Naive thymus-derived CD4-positive, alpha-beta T cell (primary cell): ENCODE results near the gene SNRNP25. TPM values are rescaled to one million over a fixed set of nuclear protein-coding genes. Genes with fewer than 3 reads are reported as not detected.

Source experiments
- ATAC-seq: fragments of 150-1000 bp; cut with Tn5 transposase; 2 replicates; pipeline ENCODE4 v1.10.0; 2021; ENCODE audit warnings: mild to moderate bottlenecking, moderate library complexity
- CTCF ChIA-PET: fragments of 350-600 bp; sonication (Branson Sonifier 250); formaldehyde crosslinking; loops from one replicate; lab custom pipeline; 2021; ENCODE audit warnings: antibody characterized with exemption; lab: Charles Lee
- POLR2A ChIA-PET: fragments of 350-600 bp; sonication (Branson Sonifier 250); formaldehyde crosslinking; loops from one replicate; lab custom pipeline; 2021; ENCODE audit warnings: antibody characterized with exemption, inconsistent platforms; lab: Charles Lee
- DNase-seq, 9 donors: peaks; one replicate each; pipeline versions ENCODE4 v3.0.0 to v3.0.0-alpha.2; 2020 to 2022; ENCODE audit warnings: mixed read lengths in 1 of 9
- H3K27ac ChIP-seq: one replicate; pipeline ENCODE4 v1.7.0; 2013; ENCODE audit warnings: mild to moderate bottlenecking, low read depth, low read length, moderate library complexity
- H3K27me3 ChIP-seq, 2 donors: one replicate each; pipeline ENCODE4 v1.7.0; 2013; ENCODE audit warnings: low read length in 2 of 2, mild to moderate bottlenecking in 2 of 2, moderate library complexity in 2 of 2; ENCODE audit not compliant: control insufficient read depth in 2 of 2, insufficient read depth in 2 of 2
- H3K36me3 ChIP-seq, 3 experiments: 1 replicate in 2 of 3; 2 replicates in 1 of 3; pipeline ENCODE4 v1.7.0; 2013; ENCODE audit warnings: low read length in 3 of 3, mild to moderate bottlenecking in 3 of 3, moderate library complexity in 1 of 3; ENCODE audit not compliant: insufficient read depth in 3 of 3, control insufficient read depth in 2 of 3
- H3K4me1 ChIP-seq, 2 donors: one replicate each; pipeline ENCODE4 v1.7.0; 2013; ENCODE audit warnings: low read length in 2 of 2, mild to moderate bottlenecking in 2 of 2, moderate library complexity in 1 of 2; ENCODE audit not compliant: control insufficient read depth in 2 of 2, insufficient read depth in 2 of 2
- H3K4me3 ChIP-seq: 2 replicates; pipeline ENCODE4 v1.7.0; 2013; ENCODE audit warnings: mild to moderate bottlenecking, low read length
- H3K9me3 ChIP-seq, 3 experiments: 1 replicate in 2 of 3; 2 replicates in 1 of 3; pipeline ENCODE4 v1.7.0; 2013; ENCODE audit warnings: low read length in 3 of 3; ENCODE audit not compliant: control insufficient read depth in 2 of 3
- H3K27ac Mint-ChIP-seq, 9 donors: one replicate each; pipeline ENCODE4 v1.8.0; 2020 to 2022; ENCODE audit warnings: mixed read lengths in 9 of 9, mild to moderate bottlenecking in 8 of 9, moderate library complexity in 5 of 9, inconsistent platforms in 2 of 9
- H3K27me3 Mint-ChIP-seq, 5 donors: one replicate each; pipeline ENCODE4 v1.8.0; 2021 to 2022; ENCODE audit warnings: mixed read lengths in 5 of 5, mild to moderate bottlenecking in 1 of 5
- H3K36me3 Mint-ChIP-seq, 5 donors: one replicate each; pipeline ENCODE4 v1.8.0; 2020 to 2022; ENCODE audit warnings: mixed read lengths in 5 of 5, mild to moderate bottlenecking in 3 of 5, inconsistent platforms in 1 of 5
- H3K4me1 Mint-ChIP-seq, 7 donors: one replicate each; pipeline ENCODE4 v1.8.0; 2020 to 2022; ENCODE audit warnings: mixed read lengths in 7 of 7, mild to moderate bottlenecking in 3 of 7, inconsistent platforms in 1 of 7
- H3K4me3 Mint-ChIP-seq, 10 donors: one replicate each; pipeline ENCODE4 v1.8.0; 2020 to 2022; ENCODE audit warnings: mild to moderate bottlenecking in 10 of 10, mixed read lengths in 10 of 10, moderate library complexity in 6 of 10, inconsistent platforms in 2 of 10
- H3K9me3 Mint-ChIP-seq, 11 donors: one replicate each; pipeline ENCODE4 v1.8.0; 2020 to 2022; ENCODE audit warnings: mixed read lengths in 11 of 11, mild to moderate bottlenecking in 4 of 11, inconsistent platforms in 1 of 11, moderate library complexity in 1 of 11
- intact Hi-C, 2 donors: fragments of 100-400 bp; cut with micrococcal nuclease; formaldehyde crosslinking; loops; one replicate each; pipeline ENCODE4 v1.15.1; 2023
- polyA plus RNA-seq, 2 donors: library from polyadenylated mRNA; unstranded; fragments of 300-500 nt; fragmentation: Illumina TruSeq; gene quantifications; one replicate each; pipeline ENCODE4 v1.2.3, GENCODE V29; 2021
- total RNA-seq, 6 experiments: library from RNA in 5 of 6; stranded (reverse) in 5 of 6; gene quantifications; 1 replicate in 5 of 6; 2 replicates in 1 of 6; pipeline ENCODE4 v1.2.3 and lab custom pipeline; 2021 to 2026

SNRNP25 gene
- total and polyA plus RNA-seq, 7 experiments from 2014 or later = 9.8 to 57.4 (median 12.3) TPM

DNA sequence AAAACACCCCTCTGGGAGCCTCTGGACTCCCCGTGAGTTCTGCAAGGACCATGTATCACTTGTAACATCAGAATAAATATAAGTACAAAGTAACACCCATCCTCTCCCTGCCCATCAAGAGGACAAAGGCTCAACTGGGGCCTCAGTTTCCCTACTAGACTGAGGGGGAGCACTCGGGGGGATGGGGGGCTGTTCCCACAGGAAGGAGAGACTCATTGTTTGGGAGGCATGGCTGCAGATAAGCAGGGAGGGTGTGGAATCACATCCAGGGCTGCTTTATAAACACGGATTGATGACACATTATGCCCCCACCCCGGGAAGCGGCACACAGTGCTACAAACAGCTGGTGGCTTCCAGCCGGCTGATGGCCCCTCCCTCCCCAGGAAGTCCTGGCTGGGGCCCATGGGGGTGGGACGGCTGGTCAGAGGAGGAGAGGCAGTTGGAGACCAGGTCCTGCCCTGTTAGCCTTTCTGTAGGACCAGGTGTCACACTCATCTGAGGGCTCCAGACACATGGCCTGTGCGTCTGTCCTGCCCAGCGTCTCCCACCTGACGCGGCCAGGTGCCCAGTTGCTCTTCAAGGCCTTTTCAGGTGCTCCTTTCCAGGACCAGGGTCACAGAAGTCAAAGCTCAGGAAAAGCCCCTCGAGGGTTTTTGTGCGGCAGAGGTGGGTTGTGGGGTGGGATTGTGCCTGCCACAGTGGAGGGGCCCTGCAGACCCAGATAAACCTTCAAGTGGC, 23.1 kb downstream of the SNRNP25 start:
- peaks cover 11 to 25% (median 14%) of the 10 kb centered on the region in 5 donors for H3K27me3 Mint-ChIP-seq
- peaks cover 0 to 5% (median 0%) of the 10 kb centered on the region in 5 donors for H3K36me3 Mint-ChIP-seq
- H3K9me3 Mint-ChIP-seq = peaks cover 0 to 1% (median 0%) of the 10 kb centered on the region in 11 donors
- no peaks in the 10 kb centered on the region for H3K9me3 ChIP-seq
- CTCF ChIA-PET = interaction anchor here (1.4 to 3.1 kb wide), 2 partner anchors 10 to 18 kb away, joined by 5 to 9 read pairs; no protein-coding TSS in a partner anchor
- no peak for ATAC-seq
- peaks cover 14 to 41% (median 30%) of the 10 kb centered on the region in 7 donors for H3K4me1 Mint-ChIP-seq
- no peak for DNase-seq
- H3K27ac ChIP-seq = peak overlapping the region; percentile 71
- H3K27me3 ChIP-seq = no peaks in the 10 kb centered on the region
- peak overlapping the region; percentile 70 to 86 (median 81) for H3K4me3 Mint-ChIP-seq
- intact Hi-C loops = no loop called here
- peak overlapping the region in 5 of 9 donors; percentile 15 to 76 (median 56) for H3K27ac Mint-ChIP-seq
- peaks cover 14 to 15% of the 10 kb centered on the region in 2 donors for H3K4me1 ChIP-seq
- POLR2A ChIA-PET = interaction anchor here (1.2 to 1.6 kb wide), 2 partner anchors 18 to 21 kb away, joined by 3 to 5 read pairs; no protein-coding TSS in a partner anchor
- H3K36me3 ChIP-seq = peaks cover 0 to 10% (median 0%) of the 10 kb centered on the region in 3 experiments
- H3K4me3 ChIP-seq = peak overlapping the region; percentile 84

DNA sequence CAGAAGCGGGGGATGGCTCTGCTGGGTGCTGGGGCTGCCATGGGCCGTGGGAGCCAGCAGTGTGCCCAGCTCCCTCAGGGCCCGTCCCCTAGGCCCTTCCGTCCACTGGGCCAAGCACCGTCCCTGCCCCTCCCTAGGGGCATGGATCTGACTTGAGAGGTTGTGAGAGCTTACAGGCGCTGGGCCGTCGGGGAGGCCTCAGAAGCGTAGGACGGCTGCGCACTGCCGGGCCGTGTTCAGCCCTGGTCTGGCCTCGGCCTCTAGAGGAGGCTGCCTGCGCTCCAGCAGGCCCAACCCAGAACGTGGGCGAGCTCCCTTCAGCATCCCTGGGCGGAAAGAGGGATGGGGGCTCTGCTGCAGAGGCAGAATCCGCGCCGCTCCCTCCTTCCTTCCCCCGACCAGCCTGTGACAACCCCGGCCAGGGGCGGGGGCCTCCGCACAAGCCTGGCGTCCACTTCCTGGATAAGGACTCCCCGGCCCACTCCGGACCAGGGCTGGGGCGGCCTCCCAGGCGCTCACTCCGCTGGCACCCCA, 23.7 kb downstream of the SNRNP25 start:
- Mint-ChIP-seq H3K4me1 (peaks cover 14 to 41% (median 30%) of the 10 kb centered on the region in 7 donors), H3K4me3 (peak overlapping the region; percentile 70 to 86 (median 81)), H3K36me3 (peaks cover 0 to 5% (median 0%) of the 10 kb centered on the region in 5 donors), H3K9me3 (peaks cover 0 to 1% (median 0%) of the 10 kb centered on the region in 11 donors), H3K27me3 (peaks cover 11 to 24% (median 14%) of the 10 kb centered on the region in 5 donors), H3K27ac (peak overlapping the region in 4 of 9 donors; percentile 31 to 73 (median 47))
- DNase-seq (peak in 6 of 9 donors; percentile 15 to 63 (median 26)), ATAC-seq (peak; percentile 42)
- Histone ChIP-seq H3K4me3 (peak overlapping the region; percentile 84), H3K9me3 (no peaks in the 10 kb centered on the region), H3K27ac (peak overlapping the region; percentile 71), H3K27me3 (no peaks in the 10 kb centered on the region), H3K36me3 (peaks cover 0 to 10% (median 0%) of the 10 kb centered on the region in 3 experiments), H3K4me1 (peaks cover 14 to 15% of the 10 kb centered on the region in 2 donors)
- ChIA-PET CTCF (interaction anchor here (1.4 to 3.1 kb wide), 2 partner anchors 11 to 17 kb away, joined by 5 to 9 read pairs; no protein-coding TSS in a partner anchor), POLR2A (interaction anchor here (0.5 to 1.6 kb wide), 3 partner anchors 17 to 314 kb away, joined by 3 to 5 read pairs (median 3); no protein-coding TSS in a partner anchor)
- intact Hi-C loops = no loop called here

DNA sequence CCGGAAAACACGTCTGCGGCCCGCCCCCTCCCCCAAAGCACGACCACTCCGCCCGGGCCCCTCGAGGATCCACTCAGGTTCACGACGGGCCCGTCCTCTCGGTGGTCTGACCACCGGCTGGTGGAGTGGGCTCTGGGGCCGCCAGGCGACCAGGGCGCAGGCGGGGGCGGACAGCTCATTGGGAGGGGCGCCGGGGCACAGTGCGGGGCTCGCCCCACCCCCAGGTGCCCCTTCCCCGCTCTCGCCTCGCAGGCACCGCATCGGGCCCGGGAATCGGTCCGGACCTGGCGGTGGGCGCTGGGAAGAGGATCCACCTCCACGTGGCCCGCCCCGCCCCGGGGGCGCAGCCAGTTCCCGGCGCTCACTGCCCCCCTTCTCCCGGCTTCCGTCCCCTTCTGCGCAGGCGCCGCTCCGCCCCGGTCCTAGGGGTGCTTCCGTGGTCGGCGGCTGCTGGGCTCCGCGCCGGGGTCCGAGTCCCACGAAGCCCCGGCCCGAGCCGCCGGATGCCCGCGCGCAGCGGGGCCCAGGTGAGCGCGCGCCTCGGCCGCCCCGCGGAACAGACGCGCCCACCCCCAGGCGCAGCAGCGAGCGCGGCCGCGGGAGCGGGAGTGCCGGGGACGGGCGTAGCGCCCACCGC, 24.3 kb downstream of the SNRNP25 start, which contains the start of gene MPG:
TSS of gene MPG (plus strand) at position 419 of the 637 bp plus-strand sequence. CDS start at position 504, 85 bp downstream.
- peak within 1 kb of the TSS; percentile 84 for H3K4me3 ChIP-seq
- peaks cover 14 to 15% of the 10 kb centered on the region in 2 donors for H3K4me1 ChIP-seq
- H3K27me3 Mint-ChIP-seq = peaks cover 8 to 21% (median 11%) of the 10 kb centered on the region in 5 donors
- H3K27ac Mint-ChIP-seq = peak within 1 kb of the TSS; percentile 62 to 89 (median 84)
- H3K27ac ChIP-seq = peak within 1 kb of the TSS; percentile 71
- H3K36me3 Mint-ChIP-seq = peaks cover 0 to 4% (median 0%) of the 10 kb centered on the region in 5 donors
- ChIA-PET CTCF (interaction anchor here (0.6 to 3.1 kb wide), 2 partner anchors 12 to 1329 kb away, joined by 3 to 9 read pairs; no protein-coding TSS in a partner anchor), POLR2A (interaction anchor here (0.5 to 1.6 kb wide), 3 partner anchors 17 to 314 kb away, joined by 3 to 5 read pairs (median 3); no protein-coding TSS in a partner anchor)
- H3K36me3 ChIP-seq = peaks cover 0 to 16% (median 0%) of the 10 kb centered on the region in 3 experiments
- peak within 1 kb of the TSS; percentile 84 to 93 (median 90) for H3K4me3 Mint-ChIP-seq
- ATAC-seq = peak; percentile 89
- H3K9me3 Mint-ChIP-seq = peaks cover 0 to 1% (median 0%) of the 10 kb centered on the region in 11 donors
- H3K9me3 ChIP-seq = no peaks in the 10 kb centered on the region
- H3K4me1 Mint-ChIP-seq = peaks cover 11 to 42% (median 30%) of the 10 kb centered on the region in 7 donors
- intact Hi-C loops = loop anchor here (1.0 to 2.0 kb wide), 2 partner anchors 19 to 25 kb away; partner anchors contain the start of genes POLR3K (in 2 of the 2) and SNRNP25 (in 2 of the 2)
- H3K27me3 ChIP-seq = no peaks in the 10 kb centered on the region
- peak; percentile 67 to 94 (median 77) for DNase-seq

DNA sequence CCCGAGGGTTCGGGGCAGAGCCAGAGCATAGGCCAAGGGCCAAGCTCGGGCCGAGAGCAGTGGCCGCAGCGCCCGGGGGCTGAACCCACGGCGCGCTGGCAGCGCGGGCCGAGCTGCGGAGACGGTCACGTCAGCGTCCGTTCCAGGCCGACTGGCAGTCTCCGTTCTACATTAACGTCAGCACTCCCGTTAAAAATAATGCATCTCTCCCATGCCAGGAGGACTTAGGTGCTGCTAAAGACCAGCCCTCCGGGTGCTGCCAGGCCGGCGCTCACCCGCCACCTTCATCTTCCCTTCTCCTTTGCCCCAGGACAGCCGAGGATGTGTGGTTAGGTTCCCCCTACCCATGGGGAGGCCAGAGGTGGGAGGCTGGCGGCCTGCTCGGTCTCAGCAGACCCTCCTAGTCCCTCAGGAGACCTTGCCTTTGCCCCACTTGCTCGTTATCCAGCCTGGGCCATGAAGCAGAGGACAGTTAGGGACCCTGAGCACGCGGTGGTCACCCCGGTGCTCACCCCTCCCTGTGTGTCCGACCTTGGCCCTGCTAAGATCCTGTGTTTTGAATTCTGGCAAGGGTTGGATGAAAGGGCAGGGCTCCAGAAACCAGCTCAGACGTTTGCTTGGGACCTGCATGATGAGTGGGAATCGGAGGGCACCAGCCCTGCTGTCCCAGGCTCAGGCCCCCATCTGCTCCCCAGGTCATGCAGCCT, 25.0 kb downstream of the SNRNP25 start:
- Mint-ChIP-seq H3K27me3 (peaks cover 4 to 15% (median 8%) of the 10 kb centered on the region in 5 donors), H3K27ac (peak overlapping the region; percentile 62 to 89 (median 84)), H3K4me3 (peak overlapping the region; percentile 84 to 93 (median 90)), H3K9me3 (peaks cover 0 to 1% (median 0%) of the 10 kb centered on the region in 11 donors), H3K4me1 (peaks cover 11 to 45% (median 30%) of the 10 kb centered on the region in 7 donors), H3K36me3 (peaks cover 0 to 3% (median 0%) of the 10 kb centered on the region in 5 donors)
- peak overlapping the region; percentile 84 for H3K4me3 ChIP-seq
- peaks cover 0 to 19% (median 0%) of the 10 kb centered on the region in 3 experiments for H3K36me3 ChIP-seq
- H3K27ac ChIP-seq = peak overlapping the region; percentile 71
- no peaks in the 10 kb centered on the region for H3K9me3 ChIP-seq
- no peaks in the 10 kb centered on the region for H3K27me3 ChIP-seq
- CTCF ChIA-PET = interaction anchor here (0.6 to 0.9 kb wide), 2 partner anchors 282 to 1329 kb away, joined by 3 read pairs; no protein-coding TSS in a partner anchor
- peaks cover 14 to 15% of the 10 kb centered on the region in 2 donors for H3K4me1 ChIP-seq
- POLR2A ChIA-PET = no interaction called here
- intact Hi-C loops = loop anchor here (1.0 to 2.0 kb wide), 2 partner anchors 18 to 25 kb away; partner anchors contain the start of genes POLR3K (in 2 of the 2) and SNRNP25 (in 2 of the 2)
- ATAC-seq = peak; percentile 24
- DNase-seq = no peak

DNA sequence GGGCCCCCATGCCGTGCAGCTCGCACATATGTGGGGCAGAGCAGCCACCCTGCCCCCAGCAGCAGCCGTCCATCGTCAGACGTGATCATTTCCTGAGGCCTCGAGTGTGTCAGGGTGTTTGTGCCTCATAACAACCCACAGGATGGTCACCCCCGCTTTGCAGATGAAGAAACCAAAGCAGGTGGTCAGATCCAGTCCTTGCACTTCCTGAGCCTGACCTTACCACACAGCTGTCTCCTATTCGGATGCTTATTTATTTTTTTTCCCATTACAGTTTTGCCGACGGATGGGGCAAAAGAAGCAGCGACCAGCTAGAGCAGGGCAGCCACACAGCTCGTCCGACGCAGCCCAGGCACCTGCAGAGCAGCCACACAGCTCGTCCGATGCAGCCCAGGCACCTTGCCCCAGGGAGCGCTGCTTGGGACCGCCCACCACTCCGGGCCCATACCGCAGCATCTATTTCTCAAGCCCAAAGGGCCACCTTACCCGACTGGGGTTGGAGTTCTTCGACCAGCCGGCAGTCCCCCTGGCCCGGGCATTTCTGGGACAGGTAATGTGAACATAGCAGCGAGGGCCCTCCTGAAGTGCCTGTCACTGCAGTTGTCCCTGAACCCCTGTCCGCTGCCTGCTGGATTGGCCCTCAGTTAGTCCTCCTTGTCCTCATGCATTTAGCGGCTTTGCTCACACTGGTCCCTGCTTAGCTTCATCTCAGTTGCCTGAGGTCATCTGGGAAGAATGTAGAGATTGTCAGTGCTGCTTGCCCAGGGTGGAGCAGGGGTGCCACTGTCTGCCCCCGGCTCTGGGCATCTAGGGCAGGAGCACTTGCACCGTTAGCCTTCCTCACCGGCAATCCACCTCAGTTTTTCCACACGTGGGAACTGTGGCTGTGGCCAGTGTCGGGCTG, 25.8 kb downstream of the SNRNP25 start:
- POLR2A ChIA-PET = no interaction called here

More for the DNA sequence above, 25.8 kb downstream of the SNRNP25 start:
- H3K27me3 ChIP-seq = no peaks in the 10 kb centered on the region
- ATAC-seq = no peak
- Mint-ChIP-seq H3K9me3 (peaks cover 0 to 1% (median 0%) of the 10 kb centered on the region in 11 donors), H3K27ac (peak overlapping the region in 8 of 9 donors; percentile 5 to 89 (median 84)), H3K36me3 (peaks cover 0 to 7% (median 0%) of the 10 kb centered on the region in 5 donors), H3K4me3 (peak overlapping the region; percentile 84 to 93 (median 90)), H3K4me1 (peaks cover 18 to 53% (median 35%) of the 10 kb centered on the region in 7 donors), H3K27me3 (peaks cover 0 to 7% (median 6%) of the 10 kb centered on the region in 5 donors)
- intact Hi-C loops = loop anchor here in 1 of 2 donors (2.0 kb wide), 1 partner anchor 17 kb away; no protein-coding TSS in a partner anchor
- no peak overlapping the region for H3K27ac ChIP-seq
- CTCF ChIA-PET = interaction anchor here (0.6 to 0.9 kb wide), 2 partner anchors 15 to 281 kb away, joined by 3 read pairs; no protein-coding TSS in a partner anchor
- no peaks in the 10 kb centered on the region for H3K9me3 ChIP-seq
- H3K4me3 ChIP-seq = no peak overlapping the region
- H3K36me3 ChIP-seq = peaks cover 0 to 25% (median 0%) of the 10 kb centered on the region in 3 experiments
- H3K4me1 ChIP-seq = peaks cover 16 to 21% of the 10 kb centered on the region in 2 donors
- no peak for DNase-seq
